ENCODE measurements around the gene PRM1. TPM values are rescaled to one million over a fixed set of nuclear protein-coding genes. Genes with fewer than 3 reads are reported as not detected.

PRM1 gene
- total RNA-seq (not detected), polyA plus RNA-seq (not detected)

- H3K4me1 ChIP-seq (ENCODE audit: control insufficient read depth in 4 of 4, insufficient read depth in 4 of 4, low read length in 3 of 4) = peaks cover 2 to 12% (median 10%) of the 10 kb centered on the region in 4 donors
- no peak within 1 kb of the TSS for H3K9ac ChIP-seq (ENCODE audit: low read depth in 1 of 2, low read length in 2 of 2)
- no peaks in the 10 kb centered on the region for H3K27me3 ChIP-seq (ENCODE audit: control insufficient read depth in 4 of 4, insufficient read depth in 4 of 4, low read length in 3 of 4)
- no peak within 1 kb of the TSS for H3K4me3 ChIP-seq (ENCODE audit: low read depth in 1 of 3, low read length in 3 of 3)
- 93% methylated on average over 25 of the region's 25 CpGs for WGBS
- H3K27ac ChIP-seq (ENCODE audit: low read depth in 1 of 2, low read length in 2 of 2) = no peak within 1 kb of the TSS
- TF ChIP-seq RAD21 (IDR thresholded peaks at IDR 0.05) (no peak), REST (IDR thresholded peaks at IDR 0.05) (no peak), GABPA (IDR thresholded peaks at IDR 0.05 in 1 of 2, conservative IDR thresholded peaks at IDR 0.05 in 1 of 2) (no peak), FOXA2 (IDR thresholded peaks at IDR 0.05) (no peak), HNF4A (conservative IDR thresholded peaks at IDR 0.05) (no peak), EGR1 (IDR thresholded peaks at IDR 0.05; ENCODE audit: low read depth in 2 of 2) (no peak), RXRA (IDR thresholded peaks at IDR 0.05) (no peak), YY1 (IDR thresholded peaks at IDR 0.05) (no peak), NR2F2 (IDR thresholded peaks at IDR 0.05) (no peak), SP1 (IDR thresholded peaks at IDR 0.05) (no peak), FOXA1 (IDR thresholded peaks at IDR 0.05) (no peak), HNF4G (IDR thresholded peaks at IDR 0.05) (no peak), ZBTB33 (IDR thresholded peaks at IDR 0.05) (no peak), JUND (IDR thresholded peaks at IDR 0.05) (no peak), ATF3 (IDR thresholded peaks at IDR 0.05) (no peak), MAX (IDR thresholded peaks at IDR 0.05) (no peak)
- no peaks in the 10 kb centered on the region for H3K36me3 ChIP-seq (ENCODE audit: control insufficient read depth in 4 of 4, insufficient read depth in 3 of 4, low read depth in 1 of 4, low read length in 3 of 4)
- no peak for DNase-seq (ENCODE audit: low spot score)
- no peaks in the 10 kb centered on the region for H3K9me3 ChIP-seq (ENCODE audit: control insufficient read depth in 4 of 4, low read length in 3 of 4)
These were observed at the start of gene PRM1 for GRCh38 chr16:11280616-11281522. TSS of gene PRM1 (minus strand) at chr16:11281330. CDS start at chr16:11281238, 92 bp downstream.
